ENCODE data around the gene RIPPLY3.

DNA sequence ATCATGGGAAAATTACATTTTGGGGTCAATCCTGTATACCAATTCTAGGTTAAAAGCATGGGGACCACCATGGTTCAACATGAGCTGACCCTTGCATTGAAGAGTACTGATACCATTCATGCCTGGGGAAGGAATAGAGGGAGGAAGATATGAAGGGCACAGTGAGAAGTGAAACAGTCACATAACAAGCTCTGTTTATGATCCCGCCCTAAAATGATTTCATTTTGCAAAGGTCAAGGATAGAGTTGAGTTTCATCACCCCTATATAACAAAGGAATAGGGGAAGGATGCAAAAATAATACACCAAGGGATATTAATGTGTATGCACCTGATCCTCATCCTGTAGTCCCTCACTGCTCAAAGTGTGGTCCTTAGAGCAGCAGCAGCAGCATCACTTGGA, 37.5 kb upstream of the RIPPLY3 start:
- TF ChIP-seq, protein P1, sequence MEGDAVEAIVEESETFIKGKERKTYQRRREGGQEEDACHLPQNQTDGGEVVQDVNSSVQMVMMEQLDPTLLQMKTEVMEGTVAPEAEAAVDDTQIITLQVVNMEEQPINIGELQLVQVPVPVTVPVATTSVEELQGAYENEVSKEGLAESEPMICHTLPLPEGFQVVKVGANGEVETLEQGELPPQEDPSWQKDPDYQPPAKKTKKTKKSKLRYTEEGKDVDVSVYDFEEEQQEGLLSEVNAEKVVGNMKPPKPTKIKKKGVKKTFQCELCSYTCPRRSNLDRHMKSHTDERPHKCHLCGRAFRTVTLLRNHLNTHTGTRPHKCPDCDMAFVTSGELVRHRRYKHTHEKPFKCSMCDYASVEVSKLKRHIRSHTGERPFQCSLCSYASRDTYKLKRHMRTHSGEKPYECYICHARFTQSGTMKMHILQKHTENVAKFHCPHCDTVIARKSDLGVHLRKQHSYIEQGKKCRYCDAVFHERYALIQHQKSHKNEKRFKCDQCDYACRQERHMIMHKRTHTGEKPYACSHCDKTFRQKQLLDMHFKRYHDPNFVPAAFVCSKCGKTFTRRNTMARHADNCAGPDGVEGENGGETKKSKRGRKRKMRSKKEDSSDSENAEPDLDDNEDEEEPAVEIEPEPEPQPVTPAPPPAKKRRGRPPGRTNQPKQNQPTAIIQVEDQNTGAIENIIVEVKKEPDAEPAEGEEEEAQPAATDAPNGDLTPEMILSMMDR (conservative IDR thresholded peaks at IDR 0.05; ENCODE audit: low read length), result no peak
- no peak for TF ChIP-seq EZH2phosphoT487 (IDR thresholded peaks at IDR 0.05; ENCODE audit: borderline replicate concordance, low read depth, low read length)
